Esophagus squamous epithelium (tissue), 4 donors: ENCODE data around the gene ITSN2.

Source experiments
- CTCF ChIP-seq, 6 experiments: fragments of 450-650 bp in 4 of 6; fragments of 200-600 bp in 2 of 6; sonication (generic) in 2 of 6; IDR thresholded peaks; one replicate each; pipeline ENCODE4 v1.5.1; 2016 to 2019; ENCODE audit warnings: antibody characterized with exemption in 6 of 6, mild to moderate bottlenecking in 4 of 6, moderate library complexity in 4 of 6
- POLR2A ChIP-seq, 4 donors: fragments of 450-650 bp; IDR thresholded peaks; one replicate each; pipeline ENCODE4 v1.6.1; 2017; ENCODE audit warnings: antibody characterized with exemption in 4 of 4, mild to moderate bottlenecking in 4 of 4, moderate library complexity in 3 of 4

GRCh38 chr2:24404491-24404921 is 44.2 kb upstream of the ITSN2 start:
- TF ChIP-seq CTCF (IDR thresholded peaks at IDR 0.05) (no peak), POLR2A (IDR thresholded peaks at IDR 0.05) (no peak)
